Aortic smooth muscle cell (primary cell): ENCODE results near the gene PZP. TPM values are rescaled to one million over a fixed set of nuclear protein-coding genes. Genes with fewer than 3 reads are reported as not detected.

ENCODE experiments used
- total RNA-seq: library from RNA; depleted of rRNA; stranded (reverse); fragments of >200 nt; gene quantifications from 2 replicates; pipeline ENCODE4 v1.2.3, GENCODE V29; 2014

PZP gene
- under 0.01 TPM in 1 of 2 replicates, not detected in the other for total RNA-seq

GRCh38 chr12:9208229-9208628 lies at the start of gene PZP:
Gene PZP (minus strand): TSS chr12:9208395. CDS start chr12:9208341, 54 bp downstream.

GRCh38 chr12:9115731-9116559 lies 92.2 kb downstream of the PZP start, which contains the start of gene A2M:
Gene A2M (minus strand): TSS chr12:9115919. CDS start chr12:9115849, 70 bp downstream.

Other genes with a start within 250 kb of the PZP start
- gene KLRG1, start 218.8 kb downstream of the PZP start, total RNA-seq: 0.37 and 0.53 TPM in 2 replicates
- 6.1 and 6.7 TPM in 2 replicates for gene A2M, start 92.5 kb downstream of the PZP start, total RNA-seq